ENCODE measurements around the gene SMCHD1.

The SMCHD1 gene

DNA sequence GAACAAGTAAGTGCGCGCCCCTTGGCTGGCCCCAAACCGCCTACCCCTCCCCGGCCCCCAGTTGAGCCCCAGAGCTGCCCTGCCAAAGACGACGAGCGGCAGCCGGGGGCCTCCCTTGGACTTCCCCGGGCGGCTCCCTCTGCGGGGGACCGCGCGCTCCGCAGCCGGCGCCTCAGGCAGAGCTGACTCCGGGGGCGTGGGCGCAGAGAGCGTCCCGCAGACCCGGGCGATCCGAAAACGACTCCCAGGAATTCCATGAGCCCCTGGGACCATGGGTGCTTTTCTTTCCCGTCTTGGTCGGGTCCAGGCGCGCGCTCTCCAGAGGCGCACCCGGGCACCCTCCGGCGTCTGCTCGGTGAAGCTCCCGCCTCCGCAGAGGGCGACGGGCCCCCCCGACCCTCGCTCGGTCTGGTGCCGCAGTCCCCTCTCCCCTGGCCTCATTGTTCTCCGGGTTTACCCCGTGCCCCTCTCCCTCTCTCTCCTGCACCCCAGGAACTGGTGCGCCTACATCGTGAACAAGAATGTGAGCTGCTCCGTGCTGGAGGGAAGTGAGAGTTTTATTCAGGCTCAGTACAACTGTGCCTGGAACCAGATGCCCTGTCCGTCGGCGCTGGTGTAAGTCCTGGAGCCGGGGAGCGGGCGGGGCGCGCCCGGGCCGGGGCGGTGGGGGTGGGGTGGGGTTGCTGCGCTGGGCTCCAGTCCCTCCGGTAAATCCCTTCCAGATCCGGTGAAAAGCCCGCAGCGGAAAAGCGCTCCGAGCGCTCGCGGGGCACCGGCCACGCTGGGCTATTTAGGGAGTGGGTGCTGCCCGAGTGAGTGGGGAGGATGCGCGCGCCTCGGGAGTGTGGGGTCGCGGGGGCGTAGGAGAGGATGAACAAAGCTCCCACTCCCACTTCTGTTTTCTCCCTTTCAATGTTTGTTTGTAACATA, 192.1 kb downstream of the SMCHD1 start:
- Histone ChIP-seq H3K79me1 (ENCODE audit: low read length) (peaks cover 11% of the 10 kb centered on the region), H3K18ac (ENCODE audit: low read length) (peak overlapping the region; percentile 95), H3K4me3 (ENCODE audit: low read depth, low read length) (peak overlapping the region; percentile 72), H4K8ac (ENCODE audit: low read depth, low read length) (peak overlapping the region; percentile 77), H3K9ac (ENCODE audit: low read length) (peak overlapping the region; percentile 78), H3K27ac (ENCODE audit: low read depth, low read length) (peak overlapping the region; percentile 44), H4K91ac (ENCODE audit: low read depth, low read length) (peak overlapping the region; percentile 78), H4K12ac (ENCODE audit: low read depth, low read length) (peak overlapping the region; percentile 78), H3K4me2 (ENCODE audit: low read length) (peak overlapping the region; percentile 91), H3K23ac (ENCODE audit: low read length) (no peak overlapping the region), H2BK120ac (ENCODE audit: insufficient read depth, low read length, poor library complexity) (peak overlapping the region; percentile 69), H3K9me3 (ENCODE audit: insufficient read depth, low read depth, low read length) (no peaks in the 10 kb centered on the region), H3K36me3 (ENCODE audit: control insufficient read depth in 1 of 2, insufficient read depth in 2 of 2, low read length in 2 of 2) (peaks cover 0 to 3% of the 10 kb centered on the region in 2 experiments), H3K14ac (ENCODE audit: low read length) (peak overlapping the region; percentile 81), H3K27me3 (ENCODE audit: insufficient read depth, low read length) (no peaks in the 10 kb centered on the region), H3K4me1 (ENCODE audit: control insufficient read depth in 1 of 2, insufficient read depth in 2 of 2, low read length in 2 of 2) (peaks cover 2 to 5% of the 10 kb centered on the region in 2 experiments), H3K79me2 (ENCODE audit: control insufficient read depth, insufficient read depth, low read length, poor library complexity) (peaks cover 11% of the 10 kb centered on the region), H2AFZ (ENCODE audit: insufficient read depth, low read length, poor library complexity) (peak overlapping the region; percentile 75), H2AK5ac (ENCODE audit: low read length) (no peak overlapping the region), H2BK12ac (ENCODE audit: low read length) (peak overlapping the region; percentile 84), H3K4ac (ENCODE audit: low read depth, low read length) (peak overlapping the region; percentile 84), H2BK5ac (ENCODE audit: low read depth, low read length, poor library complexity) (peak overlapping the region; percentile 39)
- no peak for DNase-seq
- WGBS (ENCODE audit: extremely low coverage, insufficient coverage, insufficient read length), result no CpG with 5 or more reads among the region's 80 CpGs

DNA sequence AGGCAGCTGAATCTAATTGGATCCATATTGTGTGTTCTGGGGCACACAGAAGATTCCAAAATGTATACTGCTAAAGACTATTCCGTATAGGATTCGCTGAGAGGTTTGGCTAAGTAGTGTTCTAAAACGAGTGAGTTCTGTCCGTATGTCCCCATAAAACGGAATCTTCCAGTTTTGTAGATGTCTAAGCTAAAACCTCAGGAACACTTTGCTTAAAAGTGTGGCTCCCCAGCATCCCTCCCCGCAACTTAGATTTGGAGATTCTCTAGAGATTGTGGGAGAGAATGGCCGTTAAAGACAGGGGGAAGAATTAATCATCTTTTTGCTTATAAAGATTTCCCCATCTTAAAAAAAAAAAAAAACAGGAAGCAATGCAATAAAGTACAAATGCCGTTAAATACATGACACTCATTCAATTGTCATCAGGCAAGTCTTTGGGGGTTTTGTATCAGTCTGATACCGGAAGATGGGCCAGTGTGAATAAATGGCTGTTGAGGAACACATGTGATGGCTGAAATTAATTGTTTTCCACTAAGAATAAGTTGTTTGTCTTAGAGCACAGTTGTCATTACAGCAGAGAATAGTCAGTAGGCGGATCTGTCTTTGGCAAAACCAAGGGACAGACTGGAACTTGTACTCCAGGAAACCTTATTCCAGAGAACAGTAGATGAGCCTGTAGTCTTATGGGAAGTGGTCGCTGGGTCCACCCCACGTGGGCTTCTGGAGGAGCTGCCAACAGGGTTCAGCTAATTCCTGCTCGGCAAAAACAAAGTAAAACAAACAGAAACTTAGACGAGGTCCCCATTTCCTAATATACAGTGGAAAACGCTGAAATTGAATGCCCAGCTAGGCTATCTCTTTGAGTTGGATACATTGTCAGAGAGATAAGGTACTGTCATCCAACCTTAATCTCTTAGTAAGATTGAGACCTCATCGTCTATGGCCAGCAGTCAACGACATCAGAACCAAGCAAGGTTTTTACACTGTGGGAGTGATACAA, 193.0 kb downstream of the SMCHD1 start:
- Histone ChIP-seq H3K79me1 (ENCODE audit: low read length) (peaks cover 11% of the 10 kb centered on the region), H3K4ac (ENCODE audit: low read depth, low read length) (peak overlapping the region; percentile 72), H3K27ac (ENCODE audit: low read depth, low read length) (no peak overlapping the region), H2BK120ac (ENCODE audit: insufficient read depth, low read length, poor library complexity) (no peak overlapping the region), H3K9me3 (ENCODE audit: insufficient read depth, low read depth, low read length) (no peaks in the 10 kb centered on the region), H3K14ac (ENCODE audit: low read length) (no peak overlapping the region), H3K4me2 (ENCODE audit: low read length) (peak overlapping the region; percentile 91), H3K27me3 (ENCODE audit: insufficient read depth, low read length) (no peaks in the 10 kb centered on the region), H3K23ac (ENCODE audit: low read length) (no peak overlapping the region), H4K91ac (ENCODE audit: low read depth, low read length) (peak overlapping the region; percentile 43), H2AFZ (ENCODE audit: insufficient read depth, low read length, poor library complexity) (no peak overlapping the region), H2AK5ac (ENCODE audit: low read length) (no peak overlapping the region), H3K9ac (ENCODE audit: low read length) (no peak overlapping the region), H3K18ac (ENCODE audit: low read length) (no peak overlapping the region), H3K79me2 (ENCODE audit: control insufficient read depth, insufficient read depth, low read length, poor library complexity) (peaks cover 11% of the 10 kb centered on the region), H3K36me3 (ENCODE audit: control insufficient read depth in 1 of 2, insufficient read depth in 2 of 2, low read length in 2 of 2) (peaks cover 0 to 3% of the 10 kb centered on the region in 2 experiments), H4K8ac (ENCODE audit: low read depth, low read length) (no peak overlapping the region), H3K4me1 (ENCODE audit: control insufficient read depth in 1 of 2, insufficient read depth in 2 of 2, low read length in 2 of 2) (peaks cover 7 to 9% of the 10 kb centered on the region in 2 experiments), H4K12ac (ENCODE audit: low read depth, low read length) (no peak overlapping the region), H2BK12ac (ENCODE audit: low read length) (no peak overlapping the region), H2BK5ac (ENCODE audit: low read depth, low read length, poor library complexity) (no peak overlapping the region), H3K4me3 (ENCODE audit: low read depth, low read length) (peak overlapping the region; percentile 72)
- DNase-seq, result no peak
- no CpG with 5 or more reads among the region's 17 CpGs for WGBS (ENCODE audit: extremely low coverage, insufficient coverage, insufficient read length)

DNA sequence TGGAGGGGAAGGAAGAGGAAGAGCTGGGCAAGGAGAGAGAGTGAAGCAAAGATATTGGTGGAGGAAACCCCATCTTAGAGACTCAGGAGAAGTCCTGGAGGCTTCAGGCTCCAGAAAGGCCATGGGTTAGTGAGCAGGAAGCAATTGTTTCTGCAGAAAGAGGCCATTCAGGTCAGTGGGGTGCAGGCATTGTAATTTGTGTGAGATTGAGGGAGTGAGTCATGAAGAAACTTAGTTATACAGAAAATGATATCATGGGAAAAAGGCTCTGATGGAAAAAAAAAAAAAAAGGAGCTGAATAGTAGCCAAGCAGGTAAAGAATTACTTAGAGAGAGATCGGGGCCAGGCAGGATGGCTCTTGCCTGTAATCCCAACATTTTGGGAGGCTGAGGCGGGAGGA, 195.3 kb downstream of the SMCHD1 start:
- H4K91ac ChIP-seq (ENCODE audit: low read depth, low read length), result no peak overlapping the region
- H3K4me2 ChIP-seq (ENCODE audit: low read length), result no peak overlapping the region
- no peak overlapping the region for H2BK120ac ChIP-seq (ENCODE audit: insufficient read depth, low read length, poor library complexity)
- H3K4me1 ChIP-seq (ENCODE audit: control insufficient read depth in 1 of 2, insufficient read depth in 2 of 2, low read length in 2 of 2), result peaks cover 25 to 27% of the 10 kb centered on the region in 2 experiments
- peaks cover 0 to 3% of the 10 kb centered on the region in 2 experiments for H3K36me3 ChIP-seq (ENCODE audit: control insufficient read depth in 1 of 2, insufficient read depth in 2 of 2, low read length in 2 of 2)
- H3K79me2 ChIP-seq (ENCODE audit: control insufficient read depth, insufficient read depth, low read length, poor library complexity), result peaks cover 13% of the 10 kb centered on the region
- H3K27me3 ChIP-seq (ENCODE audit: insufficient read depth, low read length), result no peaks in the 10 kb centered on the region
- H3K9me3 ChIP-seq (ENCODE audit: insufficient read depth, low read depth, low read length), result no peaks in the 10 kb centered on the region
- DNase-seq, result no peak
- H3K23ac ChIP-seq (ENCODE audit: low read length), result no peak overlapping the region
- no peak overlapping the region for H4K8ac ChIP-seq (ENCODE audit: low read depth, low read length)
- H3K4me3 ChIP-seq (ENCODE audit: low read depth, low read length), result no peak overlapping the region
- H3K27ac ChIP-seq (ENCODE audit: low read depth, low read length), result no peak overlapping the region
- no peak overlapping the region for H4K12ac ChIP-seq (ENCODE audit: low read depth, low read length)
- no peak overlapping the region for H3K9ac ChIP-seq (ENCODE audit: low read length)
- H3K4ac ChIP-seq (ENCODE audit: low read depth, low read length), result no peak overlapping the region
- H3K14ac ChIP-seq (ENCODE audit: low read length), result no peak overlapping the region
- no peak overlapping the region for H2BK12ac ChIP-seq (ENCODE audit: low read length)
- no CpG with 5 or more reads among the region's 2 CpGs for WGBS (ENCODE audit: extremely low coverage, insufficient coverage, insufficient read length)
- no peak overlapping the region for H2BK5ac ChIP-seq (ENCODE audit: low read depth, low read length, poor library complexity)
- H2AK5ac ChIP-seq (ENCODE audit: low read length), result no peak overlapping the region
- H3K79me1 ChIP-seq (ENCODE audit: low read length), result peaks cover 21% of the 10 kb centered on the region
- no peak overlapping the region for H2AFZ ChIP-seq (ENCODE audit: insufficient read depth, low read length, poor library complexity)
- H3K18ac ChIP-seq (ENCODE audit: low read length), result no peak overlapping the region

DNA sequence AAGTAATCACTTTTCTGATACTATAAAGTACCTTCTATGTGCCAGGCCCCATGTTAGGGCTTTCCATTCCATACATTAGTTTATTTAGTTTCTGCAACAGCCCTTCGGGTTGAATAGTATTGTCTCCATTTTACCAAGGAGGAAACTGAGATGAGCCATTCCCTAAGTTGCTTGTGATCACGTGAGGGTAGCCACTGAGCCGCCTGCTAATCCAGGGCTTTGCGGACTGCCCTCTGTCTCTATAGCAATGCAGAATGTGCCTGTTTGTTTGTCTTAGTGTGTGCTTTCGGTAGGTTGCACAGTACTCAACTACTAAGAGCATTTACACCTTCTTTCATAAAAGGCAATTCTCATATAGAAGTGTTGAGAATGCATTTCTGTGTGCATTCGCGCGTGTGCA, 196.2 kb downstream of the SMCHD1 start:
- no peak overlapping the region for H3K14ac ChIP-seq (ENCODE audit: low read length)
- H3K79me2 ChIP-seq (ENCODE audit: control insufficient read depth, insufficient read depth, low read length, poor library complexity), result peaks cover 13% of the 10 kb centered on the region
- no peak overlapping the region for H2BK120ac ChIP-seq (ENCODE audit: insufficient read depth, low read length, poor library complexity)
- H3K9me3 ChIP-seq (ENCODE audit: insufficient read depth, low read depth, low read length), result no peaks in the 10 kb centered on the region
- H3K9ac ChIP-seq (ENCODE audit: low read length), result no peak overlapping the region
- H3K36me3 ChIP-seq (ENCODE audit: control insufficient read depth in 1 of 2, insufficient read depth in 2 of 2, low read length in 2 of 2), result peaks cover 0 to 3% of the 10 kb centered on the region in 2 experiments
- no peak overlapping the region for H3K23ac ChIP-seq (ENCODE audit: low read length)
- H3K27ac ChIP-seq (ENCODE audit: low read depth, low read length), result no peak overlapping the region
- no peak overlapping the region for H3K4me3 ChIP-seq (ENCODE audit: low read depth, low read length)
- no peak overlapping the region for H3K4ac ChIP-seq (ENCODE audit: low read depth, low read length)
- H4K91ac ChIP-seq (ENCODE audit: low read depth, low read length), result no peak overlapping the region
- no peak overlapping the region for H2AK5ac ChIP-seq (ENCODE audit: low read length)
- H2AFZ ChIP-seq (ENCODE audit: insufficient read depth, low read length, poor library complexity), result no peak overlapping the region
- H3K4me1 ChIP-seq (ENCODE audit: control insufficient read depth in 1 of 2, insufficient read depth in 2 of 2, low read length in 2 of 2), result peaks cover 28 to 33% of the 10 kb centered on the region in 2 experiments
- H3K4me2 ChIP-seq (ENCODE audit: low read length), result no peak overlapping the region
- peaks cover 24% of the 10 kb centered on the region for H3K79me1 ChIP-seq (ENCODE audit: low read length)
- H4K8ac ChIP-seq (ENCODE audit: low read depth, low read length), result no peak overlapping the region
- H3K27me3 ChIP-seq (ENCODE audit: insufficient read depth, low read length), result no peaks in the 10 kb centered on the region
- no peak for DNase-seq
- H4K12ac ChIP-seq (ENCODE audit: low read depth, low read length), result no peak overlapping the region
- no CpG with 5 or more reads among the region's 8 CpGs for WGBS (ENCODE audit: extremely low coverage, insufficient coverage, insufficient read length)
- H2BK12ac ChIP-seq (ENCODE audit: low read length), result no peak overlapping the region
- no peak overlapping the region for H2BK5ac ChIP-seq (ENCODE audit: low read depth, low read length, poor library complexity)
- H3K18ac ChIP-seq (ENCODE audit: low read length), result no peak overlapping the region

Data from trophoblast cell (in vitro differentiated cells and primary cell).